Colon (tissue), 2 donors: Measurements from ENCODE around the gene THBS2.
A peak's percentile ranks its signal among the peaks of the same experiment; 100 is the strongest.
"Not testable (repeated sequence)": the region's sequence is repeated elsewhere in the genome, so short reads cannot be mapped to it uniquely, and the experiment has no call there.

Source experiments
- FAIRE-seq: peaks from 2 replicates; lab custom pipeline; 2012; peaks lifted over from hg19 to GRCh38; lab: Jason Lieb, UNC
- donor health status: control.
- donor health status: control.

Gene THBS2

DNA sequence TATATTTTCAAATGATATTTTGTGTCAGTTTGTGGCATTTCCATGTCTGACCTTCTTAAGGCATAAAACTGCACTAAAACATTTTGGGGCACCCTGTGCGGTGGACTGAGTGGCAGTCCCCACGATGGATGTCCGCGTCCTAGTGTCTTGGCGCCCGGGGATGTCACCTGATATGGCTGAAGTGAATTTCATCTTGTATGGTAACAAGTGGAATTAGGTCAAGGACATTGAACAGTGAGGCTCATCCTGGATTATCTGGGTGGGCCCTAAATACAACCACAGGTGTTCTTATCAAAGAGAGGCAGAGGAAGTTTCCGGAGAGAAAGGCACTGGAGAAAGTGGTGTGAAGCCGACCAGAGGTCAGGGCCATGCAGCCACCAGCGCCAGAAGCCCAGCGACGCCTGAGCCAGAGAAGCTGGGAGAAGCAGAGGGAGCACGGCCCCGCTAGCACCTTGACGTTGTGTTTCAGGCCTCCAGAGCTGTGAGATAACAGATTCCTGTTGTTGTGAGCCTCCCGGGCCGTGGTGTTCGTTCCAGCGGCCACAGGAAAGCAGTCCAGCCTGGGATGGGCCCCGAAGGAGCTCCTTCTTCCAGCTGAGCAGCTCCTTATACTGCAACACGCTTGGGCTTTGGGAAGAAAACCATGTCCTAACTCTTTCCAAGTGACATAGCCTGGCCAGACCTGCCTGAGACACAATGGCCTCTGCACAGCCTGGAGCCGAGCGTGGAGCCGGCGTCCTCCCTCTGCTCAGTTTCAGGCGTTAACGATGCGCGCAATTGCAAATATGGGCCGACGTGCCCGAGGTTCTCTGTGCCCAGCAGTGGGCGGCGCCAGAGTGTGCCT lies 22.5 kb downstream of the THBS2 start:
- no peak for FAIRE-seq

GRCh38 chr6:169230322-169230665 lies 23.4 kb downstream of the THBS2 start:
- FAIRE-seq, result no peak

DNA sequence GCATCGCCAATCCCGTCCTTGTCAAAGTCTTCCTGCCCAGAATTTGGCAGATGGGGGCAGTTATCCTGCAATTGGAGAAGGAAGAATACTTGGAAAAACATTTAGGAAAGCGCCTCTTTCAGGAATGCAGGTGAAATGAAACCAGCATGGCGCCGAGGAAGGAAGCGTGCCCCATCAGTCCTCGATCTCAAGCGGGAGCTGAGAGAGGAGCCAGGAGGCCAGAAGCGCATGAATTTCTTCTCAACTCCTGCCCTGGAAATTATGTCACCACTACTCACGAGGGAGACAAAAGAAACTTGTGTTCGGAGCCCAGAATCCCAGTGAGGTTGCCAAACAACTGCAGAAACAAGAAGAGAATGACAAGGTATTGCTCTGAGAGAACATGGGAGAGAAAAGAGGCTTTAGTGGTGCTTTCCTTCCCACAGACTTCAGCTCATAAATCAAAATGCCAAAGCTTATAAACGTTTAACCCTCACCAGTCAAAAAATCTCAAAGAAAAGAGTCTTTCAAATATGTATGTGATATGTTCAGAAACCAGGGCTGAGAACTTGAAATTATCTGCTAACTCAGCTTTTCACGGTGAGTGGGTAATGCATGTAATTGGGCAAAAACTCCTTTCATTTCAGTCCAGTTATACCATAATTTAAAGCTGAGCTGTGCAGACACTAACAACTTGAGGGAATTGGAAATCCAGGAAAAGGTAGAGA lies 23.9 kb downstream of the THBS2 start:
- no peak for FAIRE-seq

GRCh38 chr6:169227116-169227515 lies 26.5 kb downstream of the THBS2 start:
- FAIRE-seq, result no peak

- FAIRE-seq, result no peak
Observed at GRCh38 chr6:169225887-169226286, 27.8 kb downstream of the THBS2 start.

DNA sequence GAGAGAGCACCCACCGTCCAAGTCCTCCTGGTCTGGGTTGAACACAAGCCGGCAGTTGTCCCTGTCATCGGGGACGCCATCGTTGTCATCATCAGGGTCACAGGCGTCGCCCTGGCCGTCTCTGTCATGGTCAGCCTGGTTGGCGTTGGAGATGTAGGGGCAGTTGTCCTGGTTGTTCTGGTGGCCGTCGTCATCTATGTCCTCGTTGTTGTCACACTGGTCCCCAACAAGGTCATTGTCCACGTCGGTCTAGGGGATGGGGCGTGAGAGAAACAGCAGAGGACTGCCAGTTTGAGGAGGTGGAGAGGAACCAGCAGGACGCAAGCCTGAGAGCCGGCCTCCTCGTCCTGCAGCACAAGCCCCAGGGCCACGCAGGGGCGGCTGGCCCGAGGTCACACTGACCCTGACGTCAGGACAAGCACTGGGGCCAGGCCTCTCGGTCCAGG lies 28.5 kb downstream of the THBS2 start:
- FAIRE-seq, result no peak

DNA sequence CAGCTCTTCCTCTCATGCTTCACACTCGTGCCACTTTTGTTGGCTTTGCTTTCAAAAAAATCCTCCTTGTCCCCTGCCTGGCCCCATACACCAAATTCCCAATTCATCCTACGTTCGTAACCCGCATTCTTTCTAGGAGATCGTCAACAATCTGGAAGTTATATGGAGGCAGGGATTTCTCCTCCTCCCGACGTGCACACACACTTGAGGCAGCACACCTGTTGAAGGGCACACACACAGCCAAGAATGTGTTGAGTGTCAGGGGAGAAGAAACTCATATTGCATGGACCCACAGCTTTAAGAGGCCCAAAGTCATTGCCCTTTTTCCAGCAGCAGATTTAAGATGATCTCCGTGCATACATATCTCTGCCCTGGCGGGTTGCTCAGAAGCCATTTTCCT lies 28.9 kb downstream of the THBS2 start:
- FAIRE-seq, result no peak

GRCh38 chr6:169224185-169224695 lies 29.4 kb downstream of the THBS2 start:
- no peak for FAIRE-seq

DNA sequence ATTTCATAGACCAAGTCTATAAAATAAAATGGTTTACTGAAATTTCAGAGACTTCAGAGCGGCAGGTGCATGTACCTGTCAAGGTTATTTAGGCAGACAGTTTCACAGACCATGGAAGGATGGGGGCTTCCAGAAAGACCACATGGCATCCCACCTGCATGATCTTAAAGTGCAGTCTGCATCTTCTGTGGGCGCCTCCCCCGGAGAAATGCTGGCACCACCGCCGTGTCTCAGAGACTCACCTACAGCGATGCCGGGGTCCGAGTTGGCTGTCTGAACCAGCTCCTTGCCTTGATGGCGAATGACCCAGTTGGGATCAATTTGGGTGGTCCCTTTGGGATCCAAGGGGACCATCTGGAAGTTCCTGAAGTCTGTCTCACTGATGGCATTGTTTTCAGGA lies 30.6 kb downstream of the THBS2 start:
- no peak for FAIRE-seq

DNA sequence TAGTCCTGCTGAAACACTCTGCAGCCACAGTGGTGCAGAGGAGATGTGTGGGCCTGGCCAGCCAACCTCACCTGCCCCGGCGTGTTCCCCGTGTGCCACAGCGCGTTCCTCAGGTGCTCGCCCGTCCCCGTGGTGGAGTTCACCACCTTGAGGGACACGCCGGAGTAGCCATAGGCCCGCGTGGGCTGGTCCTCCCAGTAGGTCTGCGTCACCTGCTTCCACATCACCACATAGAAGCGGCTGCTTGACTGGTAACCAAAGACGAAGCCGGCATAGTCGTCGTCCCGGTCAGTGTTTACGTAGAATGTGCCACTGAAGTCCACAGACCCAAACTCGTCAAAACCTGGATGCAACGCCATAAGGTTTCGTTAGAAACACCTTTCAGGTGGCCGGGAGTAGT lies 31.5 kb downstream of the THBS2 start:
- no peak for FAIRE-seq

GRCh38 chr6:169221264-169221663 lies 32.4 kb downstream of the THBS2 start:
- no peak for FAIRE-seq

DNA sequence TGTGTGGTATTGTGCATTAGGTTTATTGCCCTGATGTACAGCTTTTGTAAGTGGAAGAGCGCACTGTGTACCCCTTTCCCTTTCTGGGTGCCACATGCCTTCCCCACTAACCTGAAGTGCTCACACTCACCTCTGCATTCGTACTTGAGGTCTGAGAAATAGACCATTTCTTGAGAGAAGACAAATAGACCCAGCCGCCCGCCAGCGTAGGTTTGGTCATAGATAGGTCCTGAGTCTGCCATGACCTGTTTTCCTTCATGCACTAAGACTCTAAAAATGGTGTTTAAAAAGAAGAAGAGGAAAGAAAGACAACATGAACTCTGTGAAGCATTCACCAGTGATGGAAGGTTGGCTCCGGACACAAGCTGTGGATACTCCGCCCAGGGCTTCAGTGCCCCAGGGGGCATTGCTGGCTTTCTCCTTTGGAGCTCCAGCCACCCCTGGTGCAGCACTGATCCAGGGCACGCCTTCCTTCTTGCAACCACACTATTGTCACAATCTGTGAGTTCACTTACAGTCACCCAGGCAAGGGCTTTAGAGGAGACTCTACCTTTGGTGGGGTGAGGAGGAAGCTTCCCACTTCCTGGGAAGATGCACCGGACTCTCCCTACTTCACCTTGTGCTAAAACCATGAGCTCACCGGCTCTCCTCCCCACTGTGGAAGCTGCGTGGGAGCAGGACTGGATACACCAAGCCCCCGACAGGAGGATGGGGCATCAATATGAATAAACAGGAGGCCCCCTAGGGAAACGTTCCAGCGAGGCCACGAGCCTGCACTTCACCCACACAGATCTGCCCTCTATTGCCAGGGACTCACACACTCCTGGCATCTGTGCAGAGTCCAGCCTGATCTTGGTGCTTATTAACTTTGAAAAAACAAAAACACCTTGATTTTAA lies 33.3 kb downstream of the THBS2 start:
- no peak for FAIRE-seq

DNA sequence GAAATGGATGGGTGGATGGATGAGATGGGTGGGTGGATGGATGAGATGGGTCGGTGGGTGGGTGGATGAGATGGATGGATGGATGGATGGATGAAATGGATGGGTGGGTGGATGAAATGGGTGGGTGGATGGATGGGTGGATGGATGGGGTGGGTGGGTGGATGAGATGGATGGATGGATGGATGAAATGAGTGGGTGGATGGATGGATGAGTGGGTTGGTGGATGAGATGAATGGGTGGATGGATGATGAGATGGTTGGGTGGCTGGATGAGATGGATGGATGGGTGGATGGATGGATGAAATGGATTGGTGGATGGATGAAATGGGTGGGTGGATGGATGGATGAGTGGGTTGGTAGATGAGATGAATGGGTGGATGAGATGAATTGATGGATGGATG lies 35.7 kb downstream of the THBS2 start:
- FAIRE-seq, result no peak

DNA sequence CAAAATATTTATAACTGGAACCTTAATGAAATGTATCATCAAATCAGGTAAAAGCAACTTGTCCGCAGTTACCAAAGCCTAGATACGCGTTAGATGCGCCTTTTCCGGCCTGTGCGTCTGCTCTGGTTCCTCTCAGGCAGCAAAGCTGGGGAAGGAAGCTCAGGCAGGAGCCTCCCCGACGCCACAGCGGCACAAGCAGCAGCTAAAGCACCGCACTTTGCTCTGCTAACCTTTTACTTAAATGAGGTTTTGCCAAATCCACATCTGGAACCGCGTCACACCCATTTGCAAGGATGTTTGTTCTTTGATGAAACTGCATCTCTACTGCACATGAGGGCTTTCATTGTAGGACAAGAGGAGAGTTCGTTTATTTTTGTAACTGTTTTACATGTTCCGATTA lies 36.8 kb downstream of the THBS2 start:
- FAIRE-seq, result no peak

- FAIRE-seq, result no peak
Observed at GRCh38 chr6:169215201-169215681, 38.4 kb downstream of the THBS2 start.

GRCh38 chr6:169214789-169215188 lies 38.9 kb downstream of the THBS2 start:
- FAIRE-seq, result not testable (repeated sequence)

- no peak for FAIRE-seq
Observed at GRCh38 chr6:169213814-169214520, 39.7 kb downstream of the THBS2 start.

DNA sequence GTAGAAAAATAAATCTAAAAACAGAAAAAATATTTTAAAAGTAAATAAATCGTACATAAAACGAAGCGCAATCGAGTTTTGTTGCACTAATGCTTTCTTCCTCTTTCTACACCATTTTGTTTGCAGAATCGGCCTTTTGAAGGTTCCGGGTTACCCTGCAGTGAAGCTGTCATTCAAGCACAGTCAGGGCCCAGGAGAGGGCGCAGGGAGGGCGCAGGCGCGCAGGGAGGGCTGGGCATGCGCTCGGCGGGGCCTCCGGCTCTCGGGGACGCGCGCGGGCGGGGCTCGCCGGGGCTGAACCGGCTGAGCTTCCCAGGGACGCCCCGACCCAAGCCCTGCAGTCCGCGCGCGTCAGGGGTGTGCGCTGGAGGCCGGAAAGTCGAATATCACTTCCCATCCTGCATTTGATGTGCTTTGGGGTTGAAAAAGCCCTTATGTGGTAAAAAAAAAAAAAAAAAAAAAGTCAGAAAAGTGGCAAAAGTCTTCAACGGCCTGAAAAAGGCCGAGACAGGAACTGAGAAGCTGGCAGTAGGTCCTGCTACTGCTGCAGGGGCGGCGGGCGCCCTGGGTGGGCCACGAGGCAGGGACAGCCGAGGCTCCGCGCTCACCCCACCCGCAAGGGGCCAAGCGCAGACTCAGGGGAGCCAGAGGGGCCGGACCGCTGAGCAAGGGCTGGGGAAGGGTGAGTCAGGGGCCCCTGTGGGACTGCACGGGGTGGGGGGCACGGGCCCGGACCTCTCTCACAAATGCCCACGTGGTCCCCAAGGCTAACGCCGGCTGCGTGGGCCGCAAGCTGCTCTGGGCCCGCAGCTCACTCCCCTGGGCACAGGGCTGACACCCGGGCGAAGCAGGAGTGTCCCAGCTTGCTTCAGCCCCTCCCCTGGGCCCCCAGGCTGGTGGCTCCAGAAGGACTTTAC lies 40.5 kb downstream of the THBS2 start:
- no peak for FAIRE-seq

GRCh38 chr6:169212436-169212835 lies 41.2 kb downstream of the THBS2 start:
- FAIRE-seq, result peak; percentile 55

GRCh38 chr6:169211881-169212280 lies 41.8 kb downstream of the THBS2 start:
- no peak for FAIRE-seq

- no peak for FAIRE-seq
Observed at GRCh38 chr6:169210611-169211010, 43.0 kb downstream of the THBS2 start.
